Activated B cell treated with CpG ODN at 0.5 μM for 24 hours (primary cell): ENCODE results near the gene KCNQ1. TPM values are rescaled to one million over a fixed set of nuclear protein-coding genes. Genes with fewer than 3 reads are reported as not detected.

Source experiments
- ATAC-seq: fragments of 200-7000 bp; cut with Tn5 transposase; one replicate; pipeline ENCODE4 v1.10.0; 2021; ENCODE audit warnings: low read depth, mild to moderate bottlenecking, moderate library complexity
- CTCF ChIA-PET: fragments of 350-600 bp; sonication (Branson Sonifier 250); formaldehyde crosslinking; loops from one replicate; lab custom pipeline; 2021; ENCODE audit warnings: antibody characterized with exemption; lab: Charles Lee
- POLR2A ChIA-PET: fragments of 350-600 bp; sonication (Branson Sonifier 250); formaldehyde crosslinking; loops from one replicate; lab custom pipeline; 2021; ENCODE audit warnings: antibody characterized with exemption; lab: Charles Lee
- DNase-seq: peaks from one replicate; pipeline ENCODE4 v3.0.0; 2022
- H3K27ac Mint-ChIP-seq: one replicate; pipeline ENCODE4 v1.8.0; 2020; ENCODE audit warnings: mixed read lengths
- H3K27me3 Mint-ChIP-seq: one replicate; pipeline ENCODE4 v1.8.0; 2021; ENCODE audit warnings: mixed read lengths
- H3K36me3 Mint-ChIP-seq: one replicate; pipeline ENCODE4 v1.8.0; 2021; ENCODE audit warnings: low read depth, mixed read lengths
- H3K4me1 Mint-ChIP-seq: one replicate; pipeline ENCODE4 v1.8.0; 2021; ENCODE audit warnings: mixed read lengths
- H3K4me3 Mint-ChIP-seq: one replicate; pipeline ENCODE4 v1.8.0; 2020; ENCODE audit warnings: mild to moderate bottlenecking, mixed read lengths
- H3K9me3 Mint-ChIP-seq: one replicate; pipeline ENCODE4 v1.8.0; 2020; ENCODE audit warnings: mixed read lengths
- CTCF ChIP-seq: fragments of 200-600 bp; IDR thresholded peaks from one replicate; pipeline ENCODE4 v1.8.0; 2022; ENCODE audit warnings: antibody characterized with exemption, mild to moderate bottlenecking
- intact Hi-C: fragments of 100-400 bp; cut with micrococcal nuclease; formaldehyde crosslinking; loops from one replicate; pipeline ENCODE4 v1.15.1; 2024
- total RNA-seq: library from RNA; stranded (reverse); gene quantifications from 2 replicates; pipeline ENCODE4 v1.2.3, GENCODE V29; 2022

The KCNQ1 gene
- total RNA-seq, 1 donor from 2014 or later = 6.5 TPM

- POLR2A ChIA-PET = no interaction called here
- H3K4me1 Mint-ChIP-seq = peaks cover 1% of the 10 kb centered on the region
- H3K9me3 Mint-ChIP-seq = no peaks in the 10 kb centered on the region
- no peak for TF ChIP-seq CTCF
- no peaks in the 10 kb centered on the region for H3K36me3 Mint-ChIP-seq
- CTCF ChIA-PET = interaction anchor here (2.4 kb wide), 1 partner anchor 110 kb away, joined by 9 read pairs; no protein-coding TSS in a partner anchor
- no peaks in the 10 kb centered on the region for H3K27me3 Mint-ChIP-seq
- DNase-seq (no peak), ATAC-seq (no peak)
- intact Hi-C loops = no loop called here
- H3K27ac Mint-ChIP-seq = no peak overlapping the region
- no peak overlapping the region for H3K4me3 Mint-ChIP-seq
Observed at GRCh38 chr11:2413742-2414579, 30.8 kb upstream of the KCNQ1 start.

- ATAC-seq = no peak
- TF ChIP-seq CTCF = no peak
- Mint-ChIP-seq H3K9me3 (no peaks in the 10 kb centered on the region), H3K36me3 (no peaks in the 10 kb centered on the region), H3K27me3 (no peaks in the 10 kb centered on the region), H3K4me1 (peaks cover 1% of the 10 kb centered on the region), H3K27ac (no peak overlapping the region), H3K4me3 (no peak overlapping the region)
- POLR2A ChIA-PET = no interaction called here
- intact Hi-C loops = no loop called here
- CTCF ChIA-PET = no interaction called here
- no peak for DNase-seq
Observed at GRCh38 chr11:2414616-2415015, 30.2 kb upstream of the KCNQ1 start.

GRCh38 chr11:2415171-2415570 is 29.6 kb upstream of the KCNQ1 start:
- ATAC-seq (no peak), DNase-seq (no peak)
- H3K27me3 Mint-ChIP-seq = no peaks in the 10 kb centered on the region
- no peaks in the 10 kb centered on the region for H3K36me3 Mint-ChIP-seq
- CTCF ChIA-PET = no interaction called here
- H3K27ac Mint-ChIP-seq = no peak overlapping the region
- POLR2A ChIA-PET = no interaction called here
- peaks cover 4% of the 10 kb centered on the region for H3K4me1 Mint-ChIP-seq
- no peak for TF ChIP-seq CTCF
- no peaks in the 10 kb centered on the region for H3K9me3 Mint-ChIP-seq
- intact Hi-C loops = no loop called here
- H3K4me3 Mint-ChIP-seq = no peak overlapping the region

- peaks cover 6% of the 10 kb centered on the region for H3K4me1 Mint-ChIP-seq
- no peak overlapping the region for H3K4me3 Mint-ChIP-seq
- H3K27me3 Mint-ChIP-seq = no peaks in the 10 kb centered on the region
- ChIA-PET POLR2A (no interaction called here), CTCF (no interaction called here)
- ATAC-seq (no peak), DNase-seq (no peak)
- H3K9me3 Mint-ChIP-seq = no peaks in the 10 kb centered on the region
- H3K36me3 Mint-ChIP-seq = no peaks in the 10 kb centered on the region
- no peak for TF ChIP-seq CTCF
- H3K27ac Mint-ChIP-seq = no peak overlapping the region
- intact Hi-C loops = no loop called here
Observed at GRCh38 chr11:2415601-2416380, 29.0 kb upstream of the KCNQ1 start.

- no peak overlapping the region for H3K27ac Mint-ChIP-seq
- no peaks in the 10 kb centered on the region for H3K9me3 Mint-ChIP-seq
- CTCF ChIA-PET = interaction anchor here (7.1 kb wide), 1 partner anchor 114 kb away, joined by 321 read pairs; the partner anchor contains the start of genes C11orf21 and TSPAN32
- no peak overlapping the region for H3K4me3 Mint-ChIP-seq
- H3K4me1 Mint-ChIP-seq = peaks cover 6% of the 10 kb centered on the region
- no peak for TF ChIP-seq CTCF
- DNase-seq (no peak), ATAC-seq (no peak)
- H3K36me3 Mint-ChIP-seq = no peaks in the 10 kb centered on the region
- intact Hi-C loops = no loop called here
- POLR2A ChIA-PET = no interaction called here
- no peaks in the 10 kb centered on the region for H3K27me3 Mint-ChIP-seq
Observed at GRCh38 chr11:2416765-2417164, 28.0 kb upstream of the KCNQ1 start.
